Measurements from ENCODE around the gene KLHL26.

Gene KLHL26

GRCh38 chr19:18612772-18613588, 23.8 kb upstream of the KLHL26 start, which contains the start of gene TMEM59L:
TMEM59L (plus strand) TSS chr19:18612870; CDS start chr19:18612959, 89 bp downstream.
- DNase-seq (ENCODE audit: low read depth): no peak

GRCh38 chr19:18613589-18614234, 23.1 kb upstream of the KLHL26 start:
- no peak for DNase-seq (ENCODE audit: low read depth)

GRCh38 chr19:18616023-18616422, 20.8 kb upstream of the KLHL26 start:
- no peak for DNase-seq (ENCODE audit: low read depth)

GRCh38 chr19:18617562-18617961, 19.3 kb upstream of the KLHL26 start:
- no peak for DNase-seq (ENCODE audit: low read depth)

GRCh38 chr19:18618236-18618635, 18.6 kb upstream of the KLHL26 start:
- DNase-seq (ENCODE audit: low read depth): no peak

- DNase-seq (ENCODE audit: low read depth): no peak
Observed at GRCh38 chr19:18620311-18620710, 16.5 kb upstream of the KLHL26 start.

GRCh38 chr19:18620902-18621301, 15.9 kb upstream of the KLHL26 start:
- no peak for DNase-seq (ENCODE audit: low read depth)

GRCh38 chr19:18626906-18627305, 9.9 kb upstream of the KLHL26 start:
- DNase-seq (ENCODE audit: low read depth): no peak

- DNase-seq (ENCODE audit: low read depth): no peak
Observed at GRCh38 chr19:18629166-18630088, 7.4 kb upstream of the KLHL26 start.

GRCh38 chr19:18633321-18633720, 3.5 kb upstream of the KLHL26 start:
- no peak for DNase-seq (ENCODE audit: low read depth)

GRCh38 chr19:18634612-18635297, 2.1 kb upstream of the KLHL26 start:
- no peak for DNase-seq (ENCODE audit: low read depth)

GRCh38 chr19:18635831-18636182, 1.0 kb upstream of the KLHL26 start:
- no peak for DNase-seq (ENCODE audit: low read depth)

- peak; percentile 97 for DNase-seq (ENCODE audit: low read depth)
Observed at GRCh38 chr19:18636183-18636968, 452 bp upstream of the KLHL26 start.

- DNase-seq (ENCODE audit: low read depth): no peak
Observed at GRCh38 chr19:18637673-18638630, 1.1 kb downstream of the KLHL26 start.

- DNase-seq (ENCODE audit: low read depth): no peak
Observed at GRCh38 chr19:18639706-18640243, 2.9 kb downstream of the KLHL26 start.

- no peak for DNase-seq (ENCODE audit: low read depth)
Observed at GRCh38 chr19:18644196-18645034, 7.6 kb downstream of the KLHL26 start.

GRCh38 chr19:18645035-18645511, 8.2 kb downstream of the KLHL26 start:
- DNase-seq (ENCODE audit: low read depth): no peak

- DNase-seq (ENCODE audit: low read depth): no peak
Observed at GRCh38 chr19:18646535-18647370, 9.9 kb downstream of the KLHL26 start.

Data from activated gamma-delta T cell treated with anti-CD3 and anti-CD28 coated beads, Interleukin-2, amount 50 U/mL, for 16 hours (primary cell).